ENCODE measurements around the gene POLR1F. TPM values are rescaled to one million over a fixed set of nuclear protein-coding genes. Genes with fewer than 3 reads are reported as not detected.

POLR1F gene
- total RNA-seq, 1 experiment from 2014 or later: 21.1 TPM

GRCh38 chr7:19663816-19664462, 44.9 kb downstream of the POLR1F start (continued):
- no peak for TF ChIP-seq ZBTB33 (IDR thresholded peaks at IDR 0.05; ENCODE audit: extremely low read depth, insufficient replicate concordance, low read length)
- no peak for TF ChIP-seq TCF7L2 (IDR thresholded peaks at IDR 0.05; ENCODE audit: borderline replicate concordance, extremely low read depth, insufficient read depth, insufficient read length)

GRCh38 chr7:19648791-19649190, 60.0 kb downstream of the POLR1F start:
- no peaks in the 10 kb centered on the region; the same call in 1 of the 2 replicates for H3K9me2 ChIP-seq (ENCODE audit: insufficient read depth)
- DNase-seq (ENCODE audit: low read depth, low spot score): no peak
- CTCF ChIA-PET: no interaction called here
- no peaks in the 10 kb centered on the region for H3K27me3 ChIP-seq (ENCODE audit: insufficient read depth, low read length)
- RAD21 ChIA-PET (ENCODE audit: low non-redundant PET in 1 of 2, low total read pairs in 2 of 2, uncharacterized antibody in 2 of 2, unreplicated experiment in 2 of 2): no interaction called here
- H3K9me3 ChIP-seq (ENCODE audit: control insufficient read depth in 1 of 2, insufficient read depth in 1 of 2, low read depth in 1 of 2, low read length in 2 of 2): no peaks in the 10 kb centered on the region
- intact Hi-C loops (cut with micrococcal nuclease): no loop called here
- no peak for ATAC-seq
- POLR2A ChIA-PET: no interaction called here
- no peaks in the 10 kb centered on the region for H3K36me3 ChIP-seq (ENCODE audit: control insufficient read depth in 1 of 2, insufficient read depth in 2 of 2, low read length in 2 of 2)
- no peaks in the 10 kb centered on the region for H3K79me2 ChIP-seq (ENCODE audit: insufficient read depth, low read length)
- no TSS peak for BruUV-seq (replicated peaks)
- H3K4me1 ChIP-seq (ENCODE audit: control insufficient read depth in 1 of 2, insufficient read depth in 2 of 2, low read length in 2 of 2): no peaks in the 10 kb centered on the region
- H3K4me2 ChIP-seq (ENCODE audit: low read length): no peak overlapping the region
- H3K27ac ChIP-seq (ENCODE audit: low read depth, low read length): no peak overlapping the region
- no peak overlapping the region for H3K9ac ChIP-seq (ENCODE audit: low read length)
- no peaks in the 10 kb centered on the region for H4K20me1 ChIP-seq (ENCODE audit: insufficient read depth)
- no peak overlapping the region for H3K4me3 ChIP-seq (replicated peaks in 1 of 2; ENCODE audit: low read depth in 1 of 2, low read length in 2 of 2)
- no peak overlapping the region for H2AFZ ChIP-seq (ENCODE audit: low read depth, low read length, poor library complexity, severe bottlenecking)
- TF ChIP-seq SP1 (IDR thresholded peaks at IDR 0.05; ENCODE audit: low read depth) (no peak), ZBTB33 (IDR thresholded peaks at IDR 0.05; ENCODE audit: extremely low read depth, insufficient replicate concordance, low read length) (no peak), TCF7L2 (IDR thresholded peaks at IDR 0.05; ENCODE audit: borderline replicate concordance, extremely low read depth, insufficient read depth, insufficient read length) (no peak), POLR2A (IDR thresholded peaks at IDR 0.05; ENCODE audit: borderline replicate concordance, extremely low read depth, insufficient read depth, insufficient read length) (no peak), RAD21 (IDR thresholded peaks at IDR 0.05; ENCODE audit: low read depth) (no peak), SIN3A (IDR thresholded peaks at IDR 0.05; ENCODE audit: low read depth) (no peak), ELF1 (IDR thresholded peaks at IDR 0.05; ENCODE audit: borderline replicate concordance, low read depth) (no peak), CEBPB (IDR thresholded peaks at IDR 0.05; ENCODE audit: low read depth) (no peak), JUND (IDR thresholded peaks at IDR 0.05) (no peak), CBX3 (IDR thresholded peaks at IDR 0.05; ENCODE audit: low read depth) (no peak), ATF3 (IDR thresholded peaks at IDR 0.05) (no peak), EZH2phosphoT487 (IDR thresholded peaks at IDR 0.05; ENCODE audit: borderline replicate concordance) (no peak), EGR1 (IDR thresholded peaks at IDR 0.05; ENCODE audit: low read depth) (no peak), REST (IDR thresholded peaks at IDR 0.05; ENCODE audit: low read depth) (no peak), SRF (IDR thresholded peaks at IDR 0.05; ENCODE audit: low read depth) (no peak), FOSL1 (IDR thresholded peaks at IDR 0.05; ENCODE audit: low read depth) (no peak)
